K562 (cell line): ENCODE measurements around the gene UBE2S. TPM values are rescaled to one million over a fixed set of nuclear protein-coding genes. Genes with fewer than 3 reads are reported as not detected.

Experiments
- ATAC-seq: fragments of 200-7000 bp; cut with Tn5 transposase; 3 replicates; pipeline ENCODE4 v1.9.1; 2020; ENCODE audit warnings: moderate library complexity
- BruUV-seq: library from RNA; stranded (reverse); fragments of 400-500 nt; replicated peaks from 2 replicates; lab custom pipeline; 2021; lab: Mats Ljungman, UMichigan
- CTCF ChIA-PET: fragments of 300-600 bp; formaldehyde crosslinking; extraction: SDS; loops from one replicate; lab custom pipeline; 2021; ENCODE audit warnings: low intra/inter-chr PET ratio; lab: Yijun Ruan, JAX
- POLR2A ChIA-PET: fragments of 300-600, 350-650 bp; sonication (Branson Sonifier 250); formaldehyde crosslinking; extraction: SDS; loops from one replicate; lab custom pipeline; 2021; ENCODE audit warnings: antibody characterized with exemption, inconsistent platforms; lab: Yijun Ruan, JAX
- DNase-seq, 4 experiments: peaks; one replicate each; pipeline versions ENCODE4 v3.0.0 to v3.0.0-alpha.2; 2011 to 2018; ENCODE audit warnings: low spot score in 3 of 4, mixed read lengths in 3 of 4; ENCODE audit errors: extremely low read depth in 1 of 4
- FAIRE-seq: peaks from 2 replicates; lab custom pipeline; 2011; peaks lifted over from hg19 to GRCh38; lab: Jason Lieb, UNC
- H2AFZ ChIP-seq: 2 replicates; pipeline ENCODE4 v1.6.0; 2011; ENCODE audit warnings: low read depth, low read length, control low read depth, inconsistent platforms
- H3K27ac ChIP-seq: fragments of 200-600 bp; 3 replicates; pipeline ENCODE4 v1.8.0; 2011; ENCODE audit warnings: low read depth, mild to moderate bottlenecking, control low read depth, inconsistent platforms, low read length, moderate library complexity, mixed read lengths; ENCODE audit errors: extremely low read depth
- H3K27me3 ChIP-seq, 2 experiments: fragments of 300-600 bp in 1 of 2; 2 replicates in 1 of 2; 3 replicates in 1 of 2; pipeline versions ENCODE4 v1.6.0 to v1.8.0; 2011; ENCODE audit warnings: inconsistent platforms in 2 of 2, low read length in 2 of 2, mild to moderate bottlenecking in 1 of 2, mixed read lengths in 1 of 2, moderate library complexity in 1 of 2; ENCODE audit not compliant: control insufficient read depth in 2 of 2, insufficient read depth in 2 of 2
- H3K36me3 ChIP-seq: fragments of 300-600 bp; 3 replicates; pipeline ENCODE4 v1.8.0; 2011; ENCODE audit warnings: mild to moderate bottlenecking, low read length, inconsistent platforms; ENCODE audit not compliant: control insufficient read depth, insufficient read depth
- H3K4me1 ChIP-seq, 2 experiments: fragments of 200-600 bp in 1 of 2; replicated peaks in 1 of 2; 2 replicates in 1 of 2; 3 replicates in 1 of 2; pipeline versions ENCODE4 v1.5.1 to v1.8.0; 2011; ENCODE audit warnings: inconsistent platforms in 2 of 2, low read length in 2 of 2, mild to moderate bottlenecking in 1 of 2, mixed read lengths in 1 of 2, moderate library complexity in 1 of 2; ENCODE audit not compliant: control insufficient read depth in 2 of 2, insufficient read depth in 2 of 2
- H3K4me2 ChIP-seq: 2 replicates; pipeline ENCODE4 v1.6.1; 2011; ENCODE audit warnings: low read length, control low read depth, inconsistent platforms, mixed read lengths; ENCODE audit not compliant: insufficient read depth
- H3K4me3 ChIP-seq: fragments of 200-600 bp; sonication (generic), shearing (Covaris generic); 2 replicates; pipeline ENCODE4 v1.5.1; 2016; ENCODE audit warnings: control low read depth, inconsistent platforms
- H3K79me2 ChIP-seq: fragments of 200-600 bp; 3 replicates; pipeline ENCODE4 v1.8.0; 2011; ENCODE audit warnings: low read length, inconsistent platforms; ENCODE audit not compliant: control insufficient read depth, insufficient read depth
- H3K9ac ChIP-seq, 2 experiments: 2 replicates each; pipeline versions ENCODE4 v1.6.0 to v1.6.1; 2011; ENCODE audit warnings: low read depth in 2 of 2, low read length in 2 of 2, control low read depth in 1 of 2, inconsistent platforms in 1 of 2, mild to moderate bottlenecking in 1 of 2, mixed read lengths in 1 of 2; ENCODE audit not compliant: insufficient read depth in 1 of 2
- H3K9me1 ChIP-seq: one replicate; pipeline ENCODE4 v1.6.0; 2011; ENCODE audit warnings: inconsistent platforms, mild to moderate bottlenecking, low read length, moderate library complexity; ENCODE audit not compliant: control insufficient read depth, insufficient read depth
- H3K9me3 ChIP-seq: replicated peaks from 2 replicates; pipeline ENCODE4 v1.5.1; 2011; ENCODE audit warnings: low read depth, low read length, inconsistent platforms; ENCODE audit not compliant: control insufficient read depth, insufficient read depth
- H4K20me1 ChIP-seq: replicated peaks from 2 replicates; pipeline ENCODE4 v1.6.1; 2011; ENCODE audit warnings: low read length, inconsistent platforms, mixed read lengths; ENCODE audit not compliant: control insufficient read depth, insufficient read depth
- EGR1 ChIP-seq: fragments of 450-650 bp; conservative IDR thresholded peaks from 2 replicates; pipeline ENCODE4 v1.6.1; 2017; ENCODE audit warnings: mild to moderate bottlenecking
- MGA ChIP-seq: fragments of 450-650 bp; IDR thresholded peaks from 2 replicates; pipeline ENCODE4 v1.6.1; 2016; ENCODE audit warnings: mild to moderate bottlenecking, moderate library complexity
- ZNF740 ChIP-seq, 3 experiments: fragments of 200-800 bp in 1 of 3; sonication (Bioruptor generic) in 1 of 3; sonication (generic) in 1 of 3; formaldehyde crosslinking in 1 of 3; IDR thresholded peaks; 2 replicates each; pipeline versions ENCODE4 v1.6.1 to v1.8.0; 2016 to 2022; ENCODE audit warnings: mild to moderate bottlenecking in 2 of 3, missing compliant biosample characterization in 2 of 3, missing genetic modification characterization in 2 of 3, missing genetic modification reagents in 1 of 3
- WGBS: fragments of 100-300 bp; shearing (Covaris generic); methylation state at CpG from one replicate; pipeline ENCODE4 v1.1.6; 2016; ENCODE audit warnings: low coverage, mixed read lengths; ENCODE audit not compliant: insufficient coverage; ENCODE audit errors: missing lambda C conversion rate; 5-methylcytosine and 5-hydroxymethylcytosine counted together
- in situ Hi-C: fragments of 300-500 bp; cut with MboI; formaldehyde crosslinking; loops from 4 replicates; pipeline ENCODE4 v1.15.0; 2018; ENCODE audit warnings: inconsistent platforms, mixed read lengths
- intact Hi-C: fragments of 100-400 bp; cut with micrococcal nuclease; formaldehyde crosslinking; loops from 2 replicates; pipeline ENCODE4 v1.14.2; 2022
- polyA plus RNA-seq, 8 experiments: library from polyadenylated mRNA; depleted of rRNA in 4 of 8; stranded (reverse) in 5 of 8; unstranded in 3 of 8; fragments of >200 nt; fragmentation: Nextera tagmentation in 2 of 8; fragmentation: Illumina TruSeq in 1 of 8; extraction: Ambion mirVana in 2 of 8; extraction: Trizol in 1 of 8; gene quantifications; 2 replicates each; pipeline versions ENCODE4 v1.2.1 to v1.2.3, GENCODE V29; 2011 to 2014; ENCODE audit warnings: inconsistent platforms in 1 of 8, missing spikeins in 1 of 8
- total RNA-seq, 7 experiments: library from RNA; depleted of rRNA in 6 of 7; stranded (reverse); fragments of >200 nt in 6 of 7; fragmentation: Illumina TruSeq in 2 of 7; extraction: Trizol in 2 of 7; gene quantifications; 2 replicates each; pipeline versions ENCODE4 v1.2.1 to v1.2.3, GENCODE V29; 2011 to 2021; ENCODE audit warnings: low replicate concordance in 1 of 7

UBE2S gene
- total and polyA plus RNA-seq, 9 of the 15 experiments (the other 6 are each of a cell fraction or from before 2014, with no cell fraction given): 1.5 to 1,305 (median 157) TPM

GRCh38 chr19:55365964-55366363 lies 41.6 kb downstream of the UBE2S start:
- BruUV-seq: no TSS peak
- 0 out of 2 replicates have a peak, but pooled peaks cover 3% of the 10 kb centered on the region for H4K20me1 ChIP-seq
- H3K4me3 ChIP-seq: no peak overlapping the region
- H3K4me2 ChIP-seq: no peak overlapping the region
- DNase-seq: no peak
- no peaks in the 10 kb centered on the region for H3K36me3 ChIP-seq
- H3K9me1 ChIP-seq: no peaks in the 10 kb centered on the region
- H3K79me2 ChIP-seq: no peaks in the 10 kb centered on the region
- TF ChIP-seq EGR1 (peak; percentile 72), ZNF740 (CRISPR knock-in tag; IDR thresholded peaks at IDR 0.05) (0 out of 2 replicates have a peak, but pooled peaks have one; percentile 31), ZNF740 (tag; IDR thresholded peaks at IDR 0.05) (no peak), MGA (no peak)
- FAIRE-seq: no peak
- no peaks in the 10 kb centered on the region for H3K9me3 ChIP-seq
- no peak overlapping the region for H2AFZ ChIP-seq
- ATAC-seq: no peak
- POLR2A ChIA-PET: interaction anchor here (0.7 to 1.3 kb wide), 2 partner anchors 11 to 22 kb away, joined by 4 to 5 read pairs; no protein-coding TSS in a partner anchor
- in situ Hi-C loops: no loop called here
- CTCF ChIA-PET: interaction anchor here (1.2 kb wide), 1 partner anchor 9 kb away, joined by 5 read pairs; no protein-coding TSS in a partner anchor
- H3K9ac ChIP-seq: 0 out of 4 replicates have a peak overlapping the region, but pooled peaks of 1 of the 2 experiments have one; percentile 52
- H3K27me3 ChIP-seq: peaks cover 10% of the 10 kb centered on the region in 2 experiments; a peak in 3 of 5 replicates
- intact Hi-C loops: no loop called here
- no peak overlapping the region for H3K27ac ChIP-seq
- WGBS: 41% methylated on average over 5 of the region's 19 CpGs
- peaks cover 0 to 59% of the 10 kb centered on the region in 2 experiments; a peak in 3 of 5 replicates for H3K4me1 ChIP-seq
